Heart right ventricle (tissue), 16 donors: Measurements from ENCODE around the gene PUSL1. TPM values are rescaled to one million over a fixed set of nuclear protein-coding genes. Genes with fewer than 3 reads are reported as not detected.

Experiments
- ATAC-seq, 8 donors: fragments of 200-7000 bp; cut with Tn5 transposase; one replicate each; pipeline ENCODE4 v1.9.1; 2020; ENCODE audit warnings: mild to moderate bottlenecking in 8 of 8, moderate library complexity in 8 of 8, moderate number of reproducible peaks in 1 of 8
- DNase-seq, 2 donors: peaks; one replicate each; pipeline ENCODE4 v3.0.0-alpha.2; 2020
- H3K27ac ChIP-seq, 10 donors: fragments of 200-600 bp; sonication (generic) in 2 of 10; one replicate each; pipeline versions ENCODE4 v1.5.0 to v1.8.0; 2020 to 2022; ENCODE audit warnings: mild to moderate bottlenecking in 3 of 10
- H3K27me3 ChIP-seq, 7 donors: fragments of 200-600 bp; one replicate each; pipeline ENCODE4 v1.8.0; 2021 to 2022; ENCODE audit warnings: mild to moderate bottlenecking in 2 of 7
- H3K36me3 ChIP-seq, 9 donors: fragments of 200-600 bp; sonication (generic) in 1 of 9; one replicate each; pipeline versions ENCODE4 v1.5.0 to v1.8.0; 2020 to 2022; ENCODE audit warnings: mild to moderate bottlenecking in 2 of 9
- H3K4me1 ChIP-seq, 9 donors: fragments of 200-600 bp; sonication (generic) in 1 of 9; one replicate each; pipeline versions ENCODE4 v1.5.0 to v1.8.0; 2020 to 2022; ENCODE audit warnings: mild to moderate bottlenecking in 4 of 9
- H3K4me3 ChIP-seq, 10 donors: fragments of 200-600 bp; sonication (generic) in 2 of 10; one replicate each; pipeline versions ENCODE4 v1.5.0 to v1.8.0; 2020 to 2022; ENCODE audit warnings: mild to moderate bottlenecking in 7 of 10, moderate library complexity in 2 of 10
- H3K9me3 ChIP-seq, 11 donors: fragments of 200-600 bp in 10 of 11; sonication (generic) in 2 of 11; one replicate each; pipeline versions ENCODE4 v1.5.0 to v1.8.0; 2013 to 2022; ENCODE audit warnings: mild to moderate bottlenecking in 2 of 11, control low read depth in 1 of 11, moderate library complexity in 1 of 11
- CTCF ChIP-seq, 9 donors: fragments of 200-600 bp; sonication (generic) in 2 of 9; IDR thresholded peaks; one replicate each; pipeline versions ENCODE4 v1.5.0 to v1.8.0; 2021 to 2022; ENCODE audit warnings: antibody characterized with exemption in 9 of 9, mild to moderate bottlenecking in 5 of 9, moderate library complexity in 1 of 9
- WGBS, 2 donors: extraction: QIAGEN DNeasy Blood & Tissue Kit; methylation state at CpG; one replicate each; pipeline ENCODE4 v1.1.7; 2013; ENCODE audit warnings: inconsistent platforms in 1 of 2; 5-methylcytosine and 5-hydroxymethylcytosine counted together
- intact Hi-C, 10 donors: fragments of 100-400 bp; cut with DNase I; formaldehyde crosslinking; loops; one replicate each; pipeline versions ENCODE4 v1.11.1 to v1.14.2; 2022
- polyA plus RNA-seq, 2 donors: library from polyadenylated mRNA; stranded (reverse); fragments of 200-250 nt; gene quantifications; one replicate each; pipeline ENCODE4 v1.2.3, GENCODE V29; 2013
- total RNA-seq, 10 donors: library from RNA; stranded (reverse); fragmentation: NEBNext Ultra II Directional in 3 of 10; extraction: Animal tissue kit (Norgen Biotek cat#: 25700) in 3 of 10; gene quantifications; one replicate each; pipeline versions ENCODE4 v1.2.1 to v1.2.4, GENCODE V29; 2021 to 2023
- donor health status: Arrhythmogenic right ventricular cardiomyopathy.
- donor health status: ischemic (EF 13 %, LVEDD 7.1; RV severe dilation, severe dysfunction).
- donor health status: healthy with polysubstance abuse.
- donor health status: DM: no; HTN: yes; CAD: no.
- donor health status: DM: no; HTN: no; CAD: no.
- donor health status: ischemic (EF 25% LVEDD 6.9; RV normal size, moderate dysfunction).
- donor health status: ischemic (EF 25% LVEDD 5.7; RV mildly dilated, moderate dysfunction).
- donor health status: healthy.
- donor health status: DM: yes; HTN: yes; CAD: no.
- donor health status: Ischemic cardiomyopathy.
- donor health status: ischemic (EF 35%, LVEDD 5.7; RV mildly dilated, moderate dysfunction).
- donor health status: nonischemic (EF 11% LVEDD 7.7; RV severe dilation, severe dysfunction).
- donor health status: DM: yes; HTN: yes; CAD: no.
- donor health status: PGD.
- donor health status: ischemic (EF 29% LVEDD 5.4; RV normal size, mild dysfunction).
- donor health status: nonischemic (EF 23%, LVEDD 6.1; RV moderate dilation, normal function).

Gene PUSL1
- total and polyA plus RNA-seq, 12 donors, result 5.6 to 17.8 (median 9.1) TPM

- ATAC-seq (no peak), DNase-seq (no peak)
- Histone ChIP-seq H3K36me3 (peaks cover 0 to 97% (median 28%) of the 10 kb centered on the region in 9 donors), H3K4me3 (no peak overlapping the region), H3K27ac (no peak overlapping the region), H3K4me1 (peaks cover 0 to 40% (median 22%) of the 10 kb centered on the region in 9 donors), H3K9me3 (no peaks in the 10 kb centered on the region), H3K27me3 (no peaks in the 10 kb centered on the region)
- intact Hi-C loops, result no loop called here
- WGBS, 2 donors, result 88 to 92% methylated on average over 9 of the region's 9 CpGs
- no peak for TF ChIP-seq CTCF (IDR thresholded peaks at IDR 0.05)
These were observed 44.4 kb upstream of the PUSL1 start for GRCh38 chr1:1264026-1264425.

GRCh38 chr1:1264868-1265272 lies 43.5 kb upstream of the PUSL1 start:
- H3K27me3 ChIP-seq, result no peaks in the 10 kb centered on the region
- peak in 1 of 9 donors; percentile 10 for TF ChIP-seq CTCF (IDR thresholded peaks at IDR 0.05)
- ATAC-seq, result no peak
- DNase-seq, result no peak
- no peak overlapping the region for H3K4me3 ChIP-seq
- H3K4me1 ChIP-seq, result peaks cover 2 to 37% (median 21%) of the 10 kb centered on the region in 9 donors
- H3K27ac ChIP-seq, result no peak overlapping the region
- H3K9me3 ChIP-seq, result no peaks in the 10 kb centered on the region
- 81 to 82% methylated on average over 10 of the region's 10 CpGs for WGBS, 2 donors
- intact Hi-C loops, result no loop called here
- peaks cover 0 to 95% (median 28%) of the 10 kb centered on the region in 9 donors for H3K36me3 ChIP-seq

GRCh38 chr1:1267488-1268283 lies 40.7 kb upstream of the PUSL1 start:
- no peak overlapping the region for H3K27ac ChIP-seq
- intact Hi-C loops, result no loop called here
- no peaks in the 10 kb centered on the region for H3K9me3 ChIP-seq
- WGBS, 2 donors, result 94 to 96% methylated on average over 39 of the region's 39 CpGs
- ATAC-seq (no peak), DNase-seq (no peak)
- H3K36me3 ChIP-seq, result peaks cover 0 to 80% (median 24%) of the 10 kb centered on the region in 9 donors
- peaks cover 21 to 37% (median 30%) of the 10 kb centered on the region in 9 donors for H3K4me1 ChIP-seq
- no peaks in the 10 kb centered on the region for H3K27me3 ChIP-seq
- H3K4me3 ChIP-seq, result no peak overlapping the region
- no peak for TF ChIP-seq CTCF (IDR thresholded peaks at IDR 0.05)

- no peak overlapping the region for H3K4me3 ChIP-seq
- peaks cover 21 to 40% (median 34%) of the 10 kb centered on the region in 9 donors for H3K4me1 ChIP-seq
- intact Hi-C loops, result no loop called here
These were observed 40.1 kb upstream of the PUSL1 start for GRCh38 chr1:1268284-1268682.

More at GRCh38 chr1:1268284-1268682, 40.1 kb upstream of the PUSL1 start:
- H3K27me3 ChIP-seq, result no peaks in the 10 kb centered on the region
- DNase-seq (no peak), ATAC-seq (no peak)
- 93 to 96% methylated on average over 13 of the region's 13 CpGs for WGBS, 2 donors
- no peak for TF ChIP-seq CTCF (IDR thresholded peaks at IDR 0.05)
- peaks cover 0 to 74% (median 18%) of the 10 kb centered on the region in 9 donors for H3K36me3 ChIP-seq
- no peaks in the 10 kb centered on the region for H3K9me3 ChIP-seq
- H3K27ac ChIP-seq, result no peak overlapping the region
